ENCODE data around the gene FAM200B.

DNA sequence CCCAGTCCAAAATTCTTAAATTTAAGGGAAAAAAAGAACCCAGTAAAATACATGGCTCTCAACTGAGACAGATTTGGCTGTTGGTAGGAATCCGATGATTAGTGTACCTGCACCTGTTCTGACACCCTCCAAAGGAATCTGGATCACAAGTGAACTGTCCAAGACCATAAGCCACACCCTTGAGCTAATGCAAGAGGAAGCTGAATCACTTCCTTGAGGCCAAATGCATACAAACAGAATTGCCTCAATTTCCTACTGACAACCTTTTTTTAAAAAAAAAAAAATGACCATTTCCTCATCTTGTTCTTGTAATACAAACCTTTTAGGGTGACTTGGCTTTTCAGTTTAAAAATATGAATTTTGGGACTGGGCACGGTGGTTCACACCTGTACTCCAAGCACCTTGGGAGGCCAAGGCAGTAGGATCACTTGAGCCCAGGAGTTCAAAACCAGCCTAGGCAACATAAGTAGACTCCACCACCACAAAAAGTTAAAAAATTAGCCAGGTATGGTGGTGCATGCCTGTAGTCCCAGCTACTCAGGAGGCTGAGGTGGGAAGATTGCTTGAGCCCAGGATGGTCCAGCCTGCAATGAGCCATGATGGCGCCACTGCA is 15.8 kb upstream of the FAM200B start:
- no peak for TF ChIP-seq CTCF (IDR thresholded peaks at IDR 0.05)
- TF ChIP-seq POLR2A (IDR thresholded peaks at IDR 0.05): no peak
